Activated effector memory CD4-positive, alpha-beta T cell treated with anti-CD3 and anti-CD28 coated beads, Interleukin-2, amount 50 U/mL, for 16 hours (primary cell): Measurements from ENCODE around the gene DNAH1.
A peak's percentile ranks its signal among the peaks of the same experiment; 100 is the strongest.

ENCODE experiments used
- DNase-seq: peaks from one replicate; pipeline ENCODE4 v3.0.0-alpha.2; 2020

The DNAH1 gene

GRCh38 chr3:52437326-52438103, 121.4 kb downstream of the DNAH1 start:
- DNase-seq = peak; percentile 54

- DNase-seq = no peak
These were observed 121.9 kb downstream of the DNAH1 start for GRCh38 chr3:52438104-52438376.

GRCh38 chr3:52438579-52439425, 122.7 kb downstream of the DNAH1 start:
- DNase-seq = peak; percentile 45

- peak; percentile 38 for DNase-seq
These were observed 123.5 kb downstream of the DNAH1 start for GRCh38 chr3:52439426-52440248.

- DNase-seq = peak; percentile 45
These were observed 124.1 kb downstream of the DNAH1 start for GRCh38 chr3:52440249-52440551.

GRCh38 chr3:52440671-52441070, 124.6 kb downstream of the DNAH1 start:
- DNase-seq = no peak

- DNase-seq = no peak
These were observed 125.1 kb downstream of the DNAH1 start for GRCh38 chr3:52441091-52441771.

GRCh38 chr3:52441772-52442332, 125.7 kb downstream of the DNAH1 start:
- DNase-seq = peak; percentile 48

GRCh38 chr3:52442409-52443267, 126.5 kb downstream of the DNAH1 start:
- no peak for DNase-seq

GRCh38 chr3:52443268-52443610, 127.1 kb downstream of the DNAH1 start:
- no peak for DNase-seq

GRCh38 chr3:52443791-52444687, 127.9 kb downstream of the DNAH1 start:
- no peak for DNase-seq

- DNase-seq = peak; percentile 92
These were observed 129.0 kb downstream of the DNAH1 start, which contains the start of gene SEMA3G for GRCh38 chr3:52444860-52445793. TSS of gene SEMA3G (minus strand) at chr3:52445103. CDS start at chr3:52445027, 76 bp downstream.

- no peak for DNase-seq
These were observed 129.9 kb downstream of the DNAH1 start for GRCh38 chr3:52446042-52446441.

GRCh38 chr3:52446631-52447511, 130.8 kb downstream of the DNAH1 start:
- peak; percentile 87 for DNase-seq

GRCh38 chr3:52447512-52448355, 131.6 kb downstream of the DNAH1 start:
- no peak for DNase-seq
